K562 (cell line): ENCODE data around the gene PLCB4. TPM values are rescaled to one million over a fixed set of nuclear protein-coding genes. Genes with fewer than 3 reads are reported as not detected.

Experiments
- ATAC-seq: fragments of 200-7000 bp; cut with Tn5 transposase; 3 replicates; pipeline ENCODE4 v1.9.1; 2020; ENCODE audit warnings: moderate library complexity
- BruUV-seq: library from RNA; stranded (reverse); fragments of 400-500 nt; replicated peaks from 2 replicates; lab custom pipeline; 2021; lab: Mats Ljungman, UMichigan
- CTCF ChIA-PET: fragments of 300-600 bp; formaldehyde crosslinking; extraction: SDS; loops from one replicate; lab custom pipeline; 2021; ENCODE audit warnings: low intra/inter-chr PET ratio; lab: Yijun Ruan, JAX
- POLR2A ChIA-PET: fragments of 300-600, 350-650 bp; sonication (Branson Sonifier 250); formaldehyde crosslinking; extraction: SDS; loops from one replicate; lab custom pipeline; 2021; ENCODE audit warnings: antibody characterized with exemption, inconsistent platforms; lab: Yijun Ruan, JAX
- DNase-seq, 4 experiments: peaks; one replicate each; pipeline versions ENCODE4 v3.0.0 to v3.0.0-alpha.2; 2011 to 2018; ENCODE audit warnings: low spot score in 3 of 4, mixed read lengths in 3 of 4; ENCODE audit errors: extremely low read depth in 1 of 4
- FAIRE-seq: peaks from 2 replicates; lab custom pipeline; 2011; peaks lifted over from hg19 to GRCh38; lab: Jason Lieb, UNC
- H2AFZ ChIP-seq: 2 replicates; pipeline ENCODE4 v1.6.0; 2011; ENCODE audit warnings: low read depth, low read length, control low read depth, inconsistent platforms
- H3K27ac ChIP-seq: fragments of 200-600 bp; 3 replicates; pipeline ENCODE4 v1.8.0; 2011; ENCODE audit warnings: low read depth, mild to moderate bottlenecking, control low read depth, inconsistent platforms, low read length, moderate library complexity, mixed read lengths; ENCODE audit errors: extremely low read depth
- H3K27me3 ChIP-seq, 2 experiments: fragments of 300-600 bp in 1 of 2; 2 replicates in 1 of 2; 3 replicates in 1 of 2; pipeline versions ENCODE4 v1.6.0 to v1.8.0; 2011; ENCODE audit warnings: inconsistent platforms in 2 of 2, low read length in 2 of 2, mild to moderate bottlenecking in 1 of 2, mixed read lengths in 1 of 2, moderate library complexity in 1 of 2; ENCODE audit not compliant: control insufficient read depth in 2 of 2, insufficient read depth in 2 of 2
- H3K36me3 ChIP-seq: fragments of 300-600 bp; 3 replicates; pipeline ENCODE4 v1.8.0; 2011; ENCODE audit warnings: mild to moderate bottlenecking, low read length, inconsistent platforms; ENCODE audit not compliant: control insufficient read depth, insufficient read depth
- H3K4me1 ChIP-seq, 2 experiments: fragments of 200-600 bp in 1 of 2; replicated peaks in 1 of 2; 2 replicates in 1 of 2; 3 replicates in 1 of 2; pipeline versions ENCODE4 v1.5.1 to v1.8.0; 2011; ENCODE audit warnings: inconsistent platforms in 2 of 2, low read length in 2 of 2, mild to moderate bottlenecking in 1 of 2, mixed read lengths in 1 of 2, moderate library complexity in 1 of 2; ENCODE audit not compliant: control insufficient read depth in 2 of 2, insufficient read depth in 2 of 2
- H3K4me2 ChIP-seq: 2 replicates; pipeline ENCODE4 v1.6.1; 2011; ENCODE audit warnings: low read length, control low read depth, inconsistent platforms, mixed read lengths; ENCODE audit not compliant: insufficient read depth
- H3K4me3 ChIP-seq: fragments of 200-600 bp; sonication (generic), shearing (Covaris generic); 2 replicates; pipeline ENCODE4 v1.5.1; 2016; ENCODE audit warnings: control low read depth, inconsistent platforms
- H3K79me2 ChIP-seq: fragments of 200-600 bp; 3 replicates; pipeline ENCODE4 v1.8.0; 2011; ENCODE audit warnings: low read length, inconsistent platforms; ENCODE audit not compliant: control insufficient read depth, insufficient read depth
- H3K9ac ChIP-seq, 2 experiments: 2 replicates each; pipeline versions ENCODE4 v1.6.0 to v1.6.1; 2011; ENCODE audit warnings: low read depth in 2 of 2, low read length in 2 of 2, control low read depth in 1 of 2, inconsistent platforms in 1 of 2, mild to moderate bottlenecking in 1 of 2, mixed read lengths in 1 of 2; ENCODE audit not compliant: insufficient read depth in 1 of 2
- H3K9me1 ChIP-seq: one replicate; pipeline ENCODE4 v1.6.0; 2011; ENCODE audit warnings: inconsistent platforms, mild to moderate bottlenecking, low read length, moderate library complexity; ENCODE audit not compliant: control insufficient read depth, insufficient read depth
- H3K9me3 ChIP-seq: replicated peaks from 2 replicates; pipeline ENCODE4 v1.5.1; 2011; ENCODE audit warnings: low read depth, low read length, inconsistent platforms; ENCODE audit not compliant: control insufficient read depth, insufficient read depth
- H4K20me1 ChIP-seq: replicated peaks from 2 replicates; pipeline ENCODE4 v1.6.1; 2011; ENCODE audit warnings: low read length, inconsistent platforms, mixed read lengths; ENCODE audit not compliant: control insufficient read depth, insufficient read depth
- HDAC1 ChIP-seq, 2 experiments: fragments of 450-650 bp; IDR thresholded peaks; 2 replicates each; pipeline ENCODE4 v1.6.1; 2016 to 2017; ENCODE audit warnings: inconsistent platforms in 1 of 2, mild to moderate bottlenecking in 1 of 2, moderate library complexity in 1 of 2
- KDM1A ChIP-seq, 2 experiments: fragments of 450-650 bp; IDR thresholded peaks; 2 replicates each; pipeline ENCODE4 v1.6.1; 2016; ENCODE audit warnings: mild to moderate bottlenecking in 2 of 2
- NCOR1 ChIP-seq: fragments of 450-650 bp; IDR thresholded peaks from 2 replicates; pipeline ENCODE4 v1.6.1; 2016; ENCODE audit warnings: mild to moderate bottlenecking, moderate library complexity
- POLR2B ChIP-seq: fragments of 450-650 bp; IDR thresholded peaks from 2 replicates; pipeline ENCODE4 v1.6.1; 2018; ENCODE audit warnings: low read depth; ENCODE audit not compliant: partially characterized antibody
- RBM14 ChIP-seq: fragments of 200-400 bp; formaldehyde crosslinking; IDR thresholded peaks from 2 replicates; pipeline ENCODE4 v1.6.1; 2018; ENCODE audit warnings: low read depth, mild to moderate bottlenecking, low read length, moderate library complexity, borderline replicate concordance; ENCODE audit not compliant: insufficient read depth
- RBM25 ChIP-seq: fragments of 200-400 bp; formaldehyde crosslinking; IDR thresholded peaks from 2 replicates; pipeline ENCODE4 v1.6.1; 2018; ENCODE audit warnings: low read length, low read depth, moderate library complexity; ENCODE audit not compliant: severe bottlenecking
- TSHZ1 ChIP-seq: fragments of 250-450 bp; sonication (Bioruptor Pico); IDR thresholded peaks from 2 replicates; pipeline ENCODE4 v1.4.0; 2020; ENCODE audit warnings: mild to moderate bottlenecking, moderate library complexity
- ZNF274 ChIP-seq: IDR thresholded peaks from 2 replicates; pipeline ENCODE4 v1.6.1; 2011; ENCODE audit warnings: low read depth, mild to moderate bottlenecking, low read length, moderate library complexity, borderline replicate concordance
- WGBS: fragments of 100-300 bp; shearing (Covaris generic); methylation state at CpG from one replicate; pipeline ENCODE4 v1.1.6; 2016; ENCODE audit warnings: low coverage, mixed read lengths; ENCODE audit not compliant: insufficient coverage; ENCODE audit errors: missing lambda C conversion rate; 5-methylcytosine and 5-hydroxymethylcytosine counted together
- in situ Hi-C: fragments of 300-500 bp; cut with MboI; formaldehyde crosslinking; loops from 4 replicates; pipeline ENCODE4 v1.15.0; 2018; ENCODE audit warnings: inconsistent platforms, mixed read lengths
- intact Hi-C: fragments of 100-400 bp; cut with micrococcal nuclease; formaldehyde crosslinking; loops from 2 replicates; pipeline ENCODE4 v1.14.2; 2022
- polyA plus RNA-seq, 8 experiments: library from polyadenylated mRNA; depleted of rRNA in 4 of 8; stranded (reverse) in 5 of 8; unstranded in 3 of 8; fragments of >200 nt; fragmentation: Nextera tagmentation in 2 of 8; fragmentation: Illumina TruSeq in 1 of 8; extraction: Ambion mirVana in 2 of 8; extraction: Trizol in 1 of 8; gene quantifications; 2 replicates each; pipeline versions ENCODE4 v1.2.1 to v1.2.3, GENCODE V29; 2011 to 2014; ENCODE audit warnings: inconsistent platforms in 1 of 8, missing spikeins in 1 of 8
- total RNA-seq, 7 experiments: library from RNA; depleted of rRNA in 6 of 7; stranded (reverse); fragments of >200 nt in 6 of 7; fragmentation: Illumina TruSeq in 2 of 7; extraction: Trizol in 2 of 7; gene quantifications; 2 replicates each; pipeline versions ENCODE4 v1.2.1 to v1.2.3, GENCODE V29; 2011 to 2021; ENCODE audit warnings: low replicate concordance in 1 of 7

The PLCB4 gene
- total and polyA plus RNA-seq, 9 of the 15 experiments (the other 6 are each of a cell fraction or from before 2014, with no cell fraction given), result 0.20 to 2.9 (median 0.52) TPM

GRCh38 chr20:9142809-9143208 is 73.9 kb downstream of the PLCB4 start:
- Histone ChIP-seq H3K9me3 (no peaks in the 10 kb centered on the region), H3K36me3 (no peaks in the 10 kb centered on the region), H3K27me3 (no peaks in the 10 kb centered on the region), H3K27ac (no peak overlapping the region), H3K9ac (no peak overlapping the region), H3K79me2 (no peaks in the 10 kb centered on the region), H3K4me2 (no peak overlapping the region), H4K20me1 (no peaks in the 10 kb centered on the region), H3K4me1 (peaks cover 0 to 19% of the 10 kb centered on the region in 2 experiments; a peak in 2 of 5 replicates), H2AFZ (no peak overlapping the region), H3K9me1 (no peaks in the 10 kb centered on the region), H3K4me3 (no peak overlapping the region)
- in situ Hi-C loops, result no loop called here
- ATAC-seq (no peak), FAIRE-seq (no peak), DNase-seq (no peak)
- ChIA-PET POLR2A (no interaction called here), CTCF (no interaction called here)
- no TSS peak for BruUV-seq
- 43% methylated on average over 3 of the region's 3 CpGs for WGBS
- no peak for TF ChIP-seq TSHZ1 (CRISPR knock-in tag)
- no peak for TF ChIP-seq ZNF274
- TF ChIP-seq KDM1A (IDR thresholded peaks at IDR 0.05), result 0 out of 4 replicates have a peak, but pooled peaks of 1 of the 2 experiments have one; percentile 18
- TF ChIP-seq RBM25, result peak; percentile 25
- TF ChIP-seq NCOR1, result no peak
- TF ChIP-seq RBM14, result no peak
- no peak for TF ChIP-seq POLR2B
- TF ChIP-seq HDAC1 (IDR thresholded peaks at IDR 0.05), result no peak
- intact Hi-C loops, result no loop called here
